ENCODE results near the gene MAGI1.

The MAGI1 gene

GRCh38 chr3:66010739-66011655 is 27.7 kb downstream of the MAGI1 start:
- no peak for DNase-seq

- no peak for DNase-seq
Observed at GRCh38 chr3:66010348-66010738, 28.4 kb downstream of the MAGI1 start.

- DNase-seq = no peak
Observed at GRCh38 chr3:66004244-66004643, 34.5 kb downstream of the MAGI1 start.

- no peak for DNase-seq
Observed at GRCh38 chr3:66001626-66002025, 37.1 kb downstream of the MAGI1 start.

GRCh38 chr3:66000506-66000905 is 38.2 kb downstream of the MAGI1 start:
- DNase-seq = no peak

- no peak for DNase-seq
Observed at GRCh38 chr3:65999606-66000005, 39.1 kb downstream of the MAGI1 start.

GRCh38 chr3:65996589-65996988 is 42.1 kb downstream of the MAGI1 start:
- no peak for DNase-seq

GRCh38 chr3:65995515-65995914 is 43.2 kb downstream of the MAGI1 start:
- DNase-seq = no peak

- DNase-seq = no peak
Observed at GRCh38 chr3:65995030-65995429, 43.7 kb downstream of the MAGI1 start.

- no peak for DNase-seq
Observed at GRCh38 chr3:65993134-65993900, 45.4 kb downstream of the MAGI1 start.

GRCh38 chr3:65992106-65992505 is 46.6 kb downstream of the MAGI1 start:
- DNase-seq = no peak

- DNase-seq = no peak
Observed at GRCh38 chr3:65988411-65989180, 50.1 kb downstream of the MAGI1 start.

- DNase-seq = no peak
Observed at GRCh38 chr3:65986285-65986684, 52.4 kb downstream of the MAGI1 start.

GRCh38 chr3:65984975-65985374 is 53.7 kb downstream of the MAGI1 start:
- DNase-seq = no peak

- no peak for DNase-seq
Observed at GRCh38 chr3:65983100-65983499, 55.6 kb downstream of the MAGI1 start.

GRCh38 chr3:65979731-65980130 is 59.0 kb downstream of the MAGI1 start:
- no peak for DNase-seq

- no peak for DNase-seq
Observed at GRCh38 chr3:65979162-65979561, 59.6 kb downstream of the MAGI1 start.

GRCh38 chr3:65978116-65978515 is 60.6 kb downstream of the MAGI1 start:
- DNase-seq = no peak

GRCh38 chr3:65975032-65975431 is 63.7 kb downstream of the MAGI1 start:
- DNase-seq = no peak

GRCh38 chr3:65974509-65974908 is 64.2 kb downstream of the MAGI1 start:
- no peak for DNase-seq

- DNase-seq = no peak
Observed at GRCh38 chr3:65972765-65973164, 66.0 kb downstream of the MAGI1 start.

GRCh38 chr3:65971293-65972252 is 67.1 kb downstream of the MAGI1 start:
- DNase-seq = no peak

All from NCI-H2029 treated with DMSO at 0.1 percent for 48 hours (cell line).